Left hindlimb (tissue), 1 donor: Measurements from ENCODE around the gene HTN3.
"Not testable (repeated sequence)": the region's sequence is repeated elsewhere in the genome, so short reads cannot be mapped to it uniquely, and the experiment has no call there.

Experiments
- DNase-seq: peaks from one replicate; pipeline ENCODE4 v3.0.0-alpha.2; 2018

HTN3 gene

DNA sequence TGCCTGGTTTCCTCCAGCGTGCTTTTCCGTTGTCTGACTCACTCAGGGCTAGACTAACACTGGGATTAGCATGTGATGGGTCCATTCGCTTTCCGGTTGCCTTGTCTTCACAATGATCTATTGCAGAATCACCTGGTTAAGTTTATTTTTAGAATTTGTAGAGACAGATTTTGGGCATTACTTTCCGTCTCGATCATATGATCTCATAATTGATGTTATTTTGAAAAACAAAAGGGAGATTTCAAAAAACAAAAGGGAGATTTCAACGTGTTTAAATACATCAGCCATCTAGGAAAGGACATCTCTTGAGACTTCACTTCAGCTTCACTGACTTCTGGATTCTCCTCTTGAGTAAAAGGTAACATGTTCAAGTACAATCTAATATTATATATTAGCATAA, at the start of gene HTN3:
Gene HTN3 (plus strand): TSS at position 301 of the 400 bp plus-strand sequence. CDS start 2,282 bp downstream, outside the sequence.
- DNase-seq, result not testable (repeated sequence)

DNA sequence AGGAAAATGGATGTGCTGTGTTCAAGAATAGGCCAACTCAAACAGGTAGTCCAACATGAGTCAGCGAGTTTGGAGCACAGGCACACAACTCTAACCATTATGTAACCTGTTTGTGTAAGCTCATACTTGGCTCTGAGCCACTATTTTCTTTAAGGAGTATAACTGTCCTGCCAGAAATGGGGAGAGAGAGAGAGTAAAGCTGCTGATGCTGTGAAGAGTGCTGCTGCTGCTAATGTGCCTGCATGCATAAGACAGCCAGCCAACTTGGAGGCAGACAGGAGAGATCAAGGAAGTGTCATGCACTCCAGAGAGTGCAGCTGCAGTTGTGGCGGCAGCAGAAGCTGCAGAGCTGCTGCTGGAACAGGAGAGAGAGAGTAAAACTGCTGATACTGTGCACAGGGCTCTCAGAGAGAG, 44.2 kb upstream of the HTN3 start:
- DNase-seq, result peak; percentile 45

DNA sequence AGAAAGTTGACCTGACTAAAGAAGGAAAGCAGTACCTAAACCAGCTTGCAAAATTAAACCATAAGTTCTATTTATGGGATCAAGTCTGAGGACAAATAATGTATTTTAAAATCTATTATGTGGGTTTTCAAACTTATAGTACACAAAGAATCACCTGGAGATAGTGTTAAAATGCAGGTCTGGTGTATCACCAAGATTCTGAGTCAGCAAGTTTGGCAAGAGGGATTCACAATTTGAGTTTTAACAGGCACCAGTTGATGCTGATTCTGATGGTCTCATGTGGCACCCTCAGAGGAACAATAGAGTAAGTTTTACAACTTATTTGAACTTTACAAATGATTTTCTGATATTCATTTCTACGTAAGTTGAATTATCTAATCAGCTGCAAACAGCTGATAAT, 41.6 kb upstream of the HTN3 start:
- no peak for DNase-seq

GRCh38 chr4:69991016-69991415, 37.2 kb upstream of the HTN3 start:
- no peak for DNase-seq

GRCh38 chr4:69994782-69995181, 33.5 kb upstream of the HTN3 start:
- no peak for DNase-seq

GRCh38 chr4:69995526-69996016, 32.7 kb upstream of the HTN3 start, which contains the start of gene STATH:
STATH (plus strand) TSS chr4:69995966; CDS start chr4:69998438, 2,472 bp downstream.
- DNase-seq, result no peak

DNA sequence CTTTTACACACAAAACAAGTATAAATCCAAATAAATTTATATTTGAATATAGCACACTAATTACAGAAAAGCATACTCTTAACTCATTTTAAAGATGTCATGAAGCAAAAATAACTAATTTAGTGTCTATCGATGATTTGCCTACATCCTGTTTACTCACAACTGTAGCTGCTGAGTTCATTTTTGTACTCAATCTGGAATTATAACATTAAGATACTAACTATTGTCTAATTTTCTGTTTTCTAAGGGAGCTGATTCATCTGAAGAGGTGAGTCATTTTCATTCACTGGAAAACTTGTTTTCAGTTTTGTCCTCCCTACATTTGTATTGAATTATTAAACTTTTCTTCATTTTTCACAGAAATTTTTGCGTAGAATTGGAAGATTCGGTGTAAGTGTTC, 28.8 kb upstream of the HTN3 start:
- DNase-seq, result no peak

GRCh38 chr4:70000711-70001110, 27.5 kb upstream of the HTN3 start:
- DNase-seq, result no peak

DNA sequence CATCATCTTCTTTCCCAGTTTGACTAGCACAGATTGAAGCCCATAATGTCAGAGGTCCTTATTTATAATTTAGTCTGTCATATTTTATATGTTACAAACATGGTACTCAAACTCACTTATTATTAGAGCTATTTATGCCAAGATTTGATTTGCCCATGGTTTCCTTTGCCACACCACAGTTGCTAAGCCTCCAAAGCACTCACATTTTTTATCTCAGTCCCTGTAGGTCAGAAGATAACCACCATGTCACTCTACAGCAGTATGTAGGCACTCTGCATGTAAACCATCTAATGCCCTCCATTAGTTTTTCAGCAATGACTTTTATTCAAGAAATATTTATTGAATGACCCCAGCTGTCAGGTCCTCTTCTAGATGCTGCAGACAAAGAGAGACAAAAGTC, 25.8 kb upstream of the HTN3 start:
- no peak for DNase-seq

DNA sequence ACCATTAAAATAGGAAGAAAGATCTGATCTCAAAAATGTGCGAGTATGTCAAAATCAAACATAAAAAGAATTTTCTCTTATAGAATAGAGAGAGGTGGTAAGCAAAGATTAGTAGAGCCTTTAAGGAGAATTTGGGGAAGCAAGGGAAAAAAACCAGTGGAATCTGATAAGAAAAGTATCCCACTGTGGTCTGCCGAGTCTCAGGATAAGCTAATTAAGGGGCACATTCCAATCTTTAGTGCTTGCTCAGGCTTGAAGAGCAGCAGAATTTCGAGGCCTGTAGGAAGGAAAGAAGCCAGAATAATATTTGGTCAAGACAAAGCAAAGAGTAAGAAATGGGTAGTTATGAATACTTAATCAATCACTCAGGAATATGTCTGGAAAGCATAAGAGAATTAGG, 19.5 kb upstream of the HTN3 start:
- DNase-seq, result no peak

DNA sequence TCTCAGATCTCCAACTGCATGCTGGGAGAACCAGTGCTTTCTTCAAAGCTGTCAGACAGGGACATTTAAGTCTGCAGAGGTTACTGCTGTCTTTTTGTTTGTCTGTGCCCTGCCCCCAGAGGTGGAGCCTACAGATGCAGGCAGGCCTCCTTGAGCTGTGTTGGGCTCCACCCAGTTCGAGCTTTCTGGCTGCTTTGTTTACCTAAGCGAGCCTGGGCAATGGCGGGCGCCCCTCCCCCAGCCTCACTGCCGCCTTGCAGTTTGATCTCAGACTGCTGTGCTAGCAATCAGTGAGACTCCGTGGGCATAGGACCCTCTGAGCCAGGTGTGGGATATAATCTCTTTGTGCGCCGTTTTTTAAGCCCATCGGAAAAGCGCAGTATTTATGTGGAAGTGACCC, 9.3 kb upstream of the HTN3 start:
- DNase-seq, result not testable (repeated sequence)

DNA sequence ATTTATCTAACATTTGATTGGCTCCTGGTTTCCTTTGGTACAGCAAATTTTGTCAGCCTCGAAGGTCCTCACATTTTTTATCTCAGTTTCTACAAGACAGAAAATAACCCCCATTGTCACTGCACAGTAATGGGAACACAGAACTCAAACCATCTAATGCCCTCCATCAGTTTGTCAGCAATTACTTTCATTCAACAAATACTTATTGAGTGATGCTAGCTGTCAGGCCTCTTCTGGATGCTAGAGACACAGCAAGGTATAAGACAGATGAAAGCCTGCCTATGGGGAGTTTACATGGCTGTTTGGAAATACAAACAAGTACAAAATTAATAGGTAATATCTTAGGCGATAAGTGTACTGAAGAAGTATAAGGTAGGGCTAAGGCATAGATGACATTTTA, 5.0 kb upstream of the HTN3 start:
- no peak for DNase-seq

DNA sequence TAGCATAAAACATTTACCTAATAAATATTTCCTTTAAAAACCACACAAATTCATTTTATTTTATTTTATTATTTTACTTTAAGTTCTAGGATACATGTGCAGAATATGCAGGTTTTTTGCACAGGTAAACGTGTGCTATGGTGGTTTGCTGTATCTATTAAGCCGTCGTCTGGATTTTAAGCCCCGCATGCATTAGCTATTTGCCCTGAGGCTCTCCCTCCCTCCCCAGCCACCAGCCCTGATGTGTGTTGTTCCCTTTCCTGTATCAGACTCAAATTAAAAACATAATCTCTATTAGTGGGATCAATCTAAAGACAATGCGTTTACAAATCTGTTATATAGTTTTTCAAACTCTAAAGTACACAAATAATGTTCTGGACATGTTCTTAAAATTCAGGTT, 1.2 kb upstream of the HTN3 start:
- DNase-seq, result no peak

DNA sequence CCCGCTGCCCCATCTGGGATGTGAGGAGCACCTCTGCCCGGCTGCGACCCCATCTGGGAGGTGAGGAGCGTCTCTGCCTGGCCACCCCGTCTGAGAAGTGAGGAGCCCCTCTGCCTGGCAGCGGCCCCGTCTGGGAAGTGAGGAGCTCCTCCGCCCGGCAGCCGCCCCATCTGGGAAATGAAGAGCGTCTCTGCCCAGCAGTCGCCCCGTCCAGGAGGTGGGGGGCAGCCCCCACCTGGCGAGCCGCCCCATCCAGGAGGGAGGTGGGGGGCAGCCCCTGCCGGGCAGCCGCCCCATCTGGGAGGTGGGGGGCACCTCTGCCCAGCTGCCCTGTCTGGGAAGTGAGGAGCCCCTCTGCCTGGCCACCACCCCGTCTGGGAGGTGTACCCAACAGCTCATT, 9.3 kb downstream of the HTN3 start:
- not testable (repeated sequence) for DNase-seq

- DNase-seq, result not testable (repeated sequence)
Measured at GRCh38 chr4:70039928-70040327, 11.7 kb downstream of the HTN3 start.

DNA sequence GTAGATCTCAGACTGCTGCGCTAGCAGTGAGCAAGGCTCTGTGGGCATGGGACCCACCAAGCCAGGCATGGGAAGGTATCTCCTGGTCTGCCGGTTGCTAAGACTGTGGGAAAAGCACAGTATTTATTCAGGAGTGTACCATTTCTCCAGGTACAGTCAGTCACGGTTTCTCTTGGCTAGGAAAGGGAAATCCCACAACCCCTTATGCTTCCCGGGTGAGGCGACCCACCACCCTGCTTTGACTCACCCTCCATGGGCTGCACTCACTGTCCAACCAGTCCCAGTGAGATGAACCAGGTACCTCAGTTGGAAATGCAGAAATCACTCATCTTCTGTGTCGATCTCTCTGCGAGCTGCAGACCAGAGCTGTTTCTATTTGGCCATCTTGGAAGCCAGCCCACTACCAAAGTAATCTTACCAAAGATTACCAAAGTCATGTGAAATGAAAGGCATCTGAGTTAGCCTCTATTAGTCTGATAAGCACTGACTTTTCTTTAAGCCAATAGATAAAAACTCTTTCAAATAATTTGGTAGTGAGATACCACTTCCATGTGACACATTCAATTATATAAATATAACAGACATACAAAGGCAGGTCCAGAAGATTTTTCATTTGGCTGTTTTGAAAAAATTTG, 13.5 kb downstream of the HTN3 start:
- DNase-seq, result no peak

GRCh38 chr4:70050138-70050537, 21.9 kb downstream of the HTN3 start, which contains the start of gene HTN1:
HTN1 (plus strand) TSS chr4:70050438; CDS start chr4:70053077, 2,639 bp downstream.
- not testable (repeated sequence) for DNase-seq

GRCh38 chr4:70056534-70056933, 28.3 kb downstream of the HTN3 start:
- not testable (repeated sequence) for DNase-seq

DNA sequence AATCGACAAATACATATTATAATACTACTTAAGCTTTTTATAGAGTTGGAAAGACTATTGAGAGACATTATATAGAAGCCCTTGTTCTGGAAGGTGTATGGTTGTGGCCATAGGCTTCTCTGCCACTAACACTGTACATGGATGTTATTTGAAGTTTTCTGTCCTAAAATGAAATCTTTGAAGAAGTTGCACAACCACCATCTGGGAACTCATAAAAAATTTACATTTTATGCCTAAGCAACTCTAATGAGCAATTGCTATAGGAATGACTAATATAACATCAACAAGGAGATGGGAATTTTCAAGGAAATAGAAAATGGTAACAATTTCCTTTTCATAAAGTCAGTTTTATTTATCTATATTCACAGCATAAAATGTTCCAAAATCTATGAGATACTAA, 29.4 kb downstream of the HTN3 start:
- DNase-seq, result no peak

DNA sequence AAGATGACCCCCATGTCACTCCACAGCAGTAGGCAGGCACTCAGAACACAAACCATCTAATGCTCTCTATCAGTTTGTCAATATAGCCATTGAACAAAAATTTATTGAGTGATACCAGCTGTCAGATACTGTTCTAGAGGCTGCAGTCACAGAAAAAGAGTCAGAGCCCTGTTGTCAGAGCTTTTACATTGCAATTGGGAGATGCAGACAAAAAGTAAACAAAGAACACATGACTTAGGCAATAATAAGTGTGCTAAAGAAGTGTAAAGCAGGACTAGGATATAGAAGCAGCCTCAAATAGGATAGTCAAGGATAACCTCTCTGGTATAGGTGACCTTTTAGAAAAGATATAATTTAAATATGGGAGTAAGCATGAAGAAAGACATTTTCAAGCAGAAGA, 30.9 kb downstream of the HTN3 start:
- DNase-seq, result no peak

GRCh38 chr4:70062000-70062399, 33.7 kb downstream of the HTN3 start:
- DNase-seq, result no peak

DNA sequence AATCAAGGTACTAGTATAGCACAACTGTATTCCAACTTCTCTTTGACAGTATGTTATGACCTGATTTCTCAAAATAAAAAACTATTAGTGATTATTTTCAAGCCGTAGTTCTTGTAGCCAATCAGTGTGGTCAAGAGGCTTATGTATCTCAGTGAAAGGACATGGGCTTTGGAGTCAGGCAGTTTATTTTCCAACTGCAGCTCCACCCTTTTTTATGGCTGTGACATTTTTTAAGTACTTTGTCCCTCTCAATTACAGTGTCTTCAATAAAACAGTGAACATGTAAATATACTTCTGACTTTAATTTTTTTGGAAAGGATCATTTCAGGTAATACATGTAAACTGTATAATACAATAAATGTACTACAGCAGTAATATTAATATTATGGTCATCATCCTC, 51.9 kb downstream of the HTN3 start:
- no peak for DNase-seq
